Measurements from ENCODE around the gene ELFN2.

GRCh38 chr22:37425369-37425768, 1.9 kb downstream of the ELFN2 start:
- TF ChIP-seq ZNF112 (tag by site-specific recombination; IDR thresholded peaks at IDR 0.05) (no peak), CTCF (tag by site-specific recombination; IDR thresholded peaks at IDR 0.05) (no peak), ZSCAN23 (tag by site-specific recombination; IDR thresholded peaks at IDR 0.05) (no peak), WT1 (tag by site-specific recombination; IDR thresholded peaks at IDR 0.05) (no peak), ZNF677 (tag by site-specific recombination; IDR thresholded peaks at IDR 0.05) (no peak)
